GM21367 (cell line): ENCODE measurements around the gene XKR3.
"Not testable (repeated sequence)": the region's sequence is repeated elsewhere in the genome, so short reads cannot be mapped to it uniquely, and the experiment has no call there.

Experiments
- ATAC-seq: cut with Tn5 transposase; IDR thresholded peaks from one replicate; pipeline ENCODE4 v1.9.1; 2021; ENCODE audit not compliant: unreplicated experiment

Gene XKR3

DNA sequence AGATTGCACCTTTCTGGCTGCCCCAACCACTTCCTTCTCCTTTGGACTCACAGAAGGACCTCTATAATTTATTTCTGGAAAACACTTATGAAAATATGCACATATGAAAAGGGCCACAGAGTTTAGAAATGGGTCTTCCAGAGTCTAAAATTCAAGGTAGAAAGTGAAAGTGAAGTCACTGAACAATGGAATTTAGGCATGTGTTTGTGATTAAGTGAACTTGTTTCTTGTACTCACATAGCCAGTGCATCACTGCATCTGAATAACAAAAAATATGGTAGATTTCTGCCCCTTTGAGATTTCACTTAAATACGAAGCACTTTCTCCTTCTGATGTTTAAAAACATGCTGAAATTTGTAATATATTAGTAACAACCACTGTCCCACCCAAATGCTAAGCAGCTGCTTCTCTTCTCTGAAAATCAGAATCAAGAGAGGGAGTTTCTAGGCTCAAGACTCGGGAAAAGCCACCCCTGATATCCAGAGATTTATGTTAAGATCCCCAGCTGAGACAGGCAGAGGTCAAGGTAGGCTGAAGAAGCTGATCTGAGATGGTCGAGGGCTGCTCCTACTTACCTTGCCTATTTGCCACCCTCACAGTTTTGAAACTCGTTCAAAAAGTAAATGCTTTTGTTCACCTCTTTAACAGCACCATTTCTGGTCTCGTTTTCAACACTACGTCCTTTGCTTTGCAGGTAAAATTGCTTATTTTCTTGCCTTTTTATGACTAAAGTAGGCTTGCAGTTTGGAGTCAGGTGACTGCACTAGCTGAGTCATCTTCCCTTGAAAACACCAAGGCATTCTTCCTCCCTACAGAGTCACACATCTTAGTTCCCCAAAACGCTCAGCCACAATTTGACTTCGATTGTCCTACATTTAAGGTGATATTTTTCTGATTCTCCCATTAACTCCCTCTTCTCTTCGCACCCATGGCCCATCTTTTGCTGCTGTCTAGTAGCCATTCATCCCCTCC, at the start of gene XKR3:
XKR3 (minus strand) TSS at position 696 of the 972 bp plus-strand sequence. CDS start 17,338 bp downstream, outside the sequence.
- no peak for ATAC-seq

DNA sequence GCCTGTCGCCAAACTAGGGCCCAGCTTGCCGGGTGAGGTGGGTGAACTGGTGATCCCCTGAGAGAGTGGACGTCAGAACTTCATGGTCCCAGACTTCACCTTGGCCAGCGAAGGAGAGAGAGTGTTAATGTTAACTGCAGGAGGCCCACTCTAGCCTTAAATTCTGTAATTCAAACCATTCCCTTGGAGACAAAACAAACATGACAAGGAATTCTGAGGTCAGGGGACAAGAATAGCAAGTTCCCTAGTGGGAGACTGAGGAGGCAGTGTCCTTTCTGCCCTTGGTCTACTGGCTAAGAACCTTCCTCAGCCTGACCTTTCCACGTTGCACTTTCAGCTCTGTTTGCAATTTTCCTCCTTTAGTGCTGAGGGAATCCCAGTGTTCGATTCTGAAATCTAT, 44.4 kb upstream of the XKR3 start:
- ATAC-seq = not testable (repeated sequence)

DNA sequence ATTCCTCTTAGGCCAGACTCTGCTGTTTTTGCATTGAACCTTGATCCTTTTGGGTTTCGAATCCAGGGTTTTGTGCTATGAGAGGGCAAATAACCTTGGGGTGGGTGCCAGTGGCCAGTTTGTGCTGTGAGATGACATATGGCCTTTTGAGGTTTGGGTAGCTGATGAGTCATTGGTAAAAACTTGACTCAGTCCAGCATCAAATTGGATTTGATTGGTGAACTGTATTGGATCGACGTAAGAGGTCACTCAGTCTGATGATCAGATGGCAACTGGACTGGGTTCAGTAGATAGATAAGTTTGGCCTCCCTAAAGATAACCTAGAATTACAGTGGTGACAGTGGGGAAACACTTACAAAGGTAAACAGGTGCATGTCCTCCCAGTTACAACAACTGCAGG, 41.0 kb upstream of the XKR3 start:
- ATAC-seq = no peak

DNA sequence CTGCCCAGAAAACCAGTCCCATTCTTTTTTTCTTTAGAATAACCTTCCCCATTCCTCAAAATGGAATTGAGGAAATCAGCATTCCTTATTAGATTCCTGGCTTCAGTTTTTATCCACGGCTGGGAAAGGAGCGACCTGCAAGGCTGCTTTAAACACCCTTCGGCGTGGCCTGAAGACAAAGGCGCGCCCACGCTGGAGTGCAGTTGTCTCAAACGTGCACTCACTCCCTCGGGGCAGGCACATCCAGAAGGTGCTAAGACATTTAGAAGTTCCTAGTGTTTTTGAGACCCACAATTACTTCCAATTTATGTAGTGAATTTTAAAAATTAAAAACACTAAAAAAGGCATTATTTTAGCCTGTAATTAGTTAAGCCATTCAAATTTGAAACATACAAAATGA, 31.6 kb upstream of the XKR3 start:
- ATAC-seq = not testable (repeated sequence)

DNA sequence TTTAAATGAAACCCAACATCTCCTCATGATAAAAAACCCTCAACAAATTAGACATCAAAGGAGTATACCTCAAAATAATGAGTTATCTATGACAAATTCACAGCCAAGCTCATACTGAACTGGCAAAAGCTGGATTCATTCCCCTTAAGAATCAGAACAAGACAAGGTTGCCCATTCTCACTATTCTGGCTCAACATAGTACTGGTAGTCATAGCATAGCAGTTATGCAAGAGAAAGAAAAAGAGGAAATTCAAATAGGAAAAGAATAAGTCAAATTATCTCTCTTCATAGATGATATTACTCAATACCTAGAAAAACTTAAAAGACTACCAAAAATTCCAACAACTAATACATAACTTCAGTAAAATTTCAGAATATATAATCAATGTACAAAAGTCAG, 29.4 kb upstream of the XKR3 start:
- ATAC-seq = no peak

DNA sequence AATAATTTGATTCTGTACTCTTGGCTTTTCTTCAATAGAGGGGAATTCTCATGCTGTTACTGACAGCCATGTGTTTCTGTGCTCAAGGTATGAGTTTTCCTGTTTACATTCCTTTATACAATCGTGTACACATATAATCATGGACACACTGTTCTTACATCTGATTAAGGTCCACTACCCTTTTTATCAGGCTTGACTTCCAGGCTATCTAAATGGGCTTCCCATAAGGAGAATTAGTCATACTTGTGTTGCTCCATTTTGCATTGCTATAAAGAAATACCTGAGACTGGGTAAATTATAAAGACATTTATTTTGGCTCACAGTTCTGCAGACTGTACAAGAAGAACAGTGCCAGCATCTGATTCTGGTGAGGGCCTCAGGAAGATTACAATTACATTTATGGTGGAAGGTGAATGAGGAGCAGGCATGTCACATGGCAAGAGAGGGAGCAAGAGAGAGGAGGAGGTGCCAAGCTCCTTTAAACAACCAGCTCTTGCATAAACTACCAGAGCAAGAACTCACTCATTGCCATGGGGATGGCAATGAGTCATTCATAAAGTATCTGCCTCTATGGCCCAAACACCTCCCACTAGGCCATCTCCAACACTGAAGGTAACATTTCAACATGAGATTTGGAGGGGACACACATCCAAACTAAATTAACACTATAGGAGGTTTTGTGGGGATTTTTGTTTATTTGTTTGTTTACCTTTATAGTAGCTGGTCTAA, 26.2 kb upstream of the XKR3 start:
- ATAC-seq = not testable (repeated sequence)

DNA sequence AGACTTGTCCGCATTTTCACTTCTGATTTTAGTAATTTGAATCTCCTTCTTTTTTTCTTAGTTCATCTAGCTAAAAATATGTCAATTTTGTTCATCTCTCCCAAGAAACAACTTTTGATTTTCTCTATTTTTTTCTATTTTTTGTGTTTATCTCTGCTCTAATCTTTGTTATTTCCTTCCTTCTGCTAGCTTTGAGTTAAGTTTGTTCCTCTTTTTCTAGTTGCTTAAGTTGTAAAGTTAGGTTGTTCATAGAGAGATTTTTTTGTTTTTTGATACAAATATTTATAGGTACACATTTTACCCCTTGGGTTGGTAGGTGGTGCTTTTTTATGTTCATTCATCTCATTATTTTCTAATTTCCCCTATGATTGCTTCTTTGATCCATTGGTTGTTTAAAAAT, 22.1 kb upstream of the XKR3 start:
- no peak for ATAC-seq

DNA sequence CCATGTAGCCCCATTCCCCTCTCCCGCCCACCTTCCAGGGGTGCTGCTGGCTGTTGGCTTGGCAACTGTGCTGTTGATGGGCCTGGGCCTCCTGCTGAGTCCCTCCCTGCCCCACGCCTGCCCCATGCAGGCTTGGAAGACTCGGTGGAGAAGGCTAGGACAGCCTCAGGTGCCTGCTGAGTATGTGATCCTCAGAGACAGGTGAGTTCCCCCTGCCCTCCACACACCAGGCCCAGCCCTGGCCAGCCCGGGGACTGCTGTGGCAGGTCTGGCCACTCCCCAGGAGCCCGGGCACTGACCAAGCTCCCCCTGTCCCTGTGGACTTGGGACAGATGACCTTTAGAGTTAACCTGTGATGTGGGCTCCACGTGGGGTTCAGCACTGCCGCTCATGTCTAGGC, 20.7 kb upstream of the XKR3 start:
- no peak for ATAC-seq

DNA sequence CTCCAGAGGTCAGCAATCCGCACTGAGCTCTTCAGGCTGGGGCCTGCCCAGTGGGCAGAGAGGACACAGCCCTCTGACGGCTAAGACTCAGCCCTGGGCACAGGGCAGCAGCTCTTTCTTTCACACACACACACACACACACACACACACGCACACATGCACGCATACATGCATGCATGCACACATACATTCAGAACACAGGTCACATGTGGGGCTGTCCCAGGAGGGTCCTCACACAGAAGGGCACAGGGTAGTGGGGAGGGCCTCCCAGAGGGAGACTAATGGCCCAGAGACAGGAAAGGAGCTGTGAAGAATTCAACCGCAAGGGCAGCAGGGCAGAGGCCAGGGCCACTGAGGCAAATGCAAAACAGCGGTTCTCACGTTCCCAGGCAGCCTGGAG, 20.3 kb upstream of the XKR3 start:
- no peak for ATAC-seq

DNA sequence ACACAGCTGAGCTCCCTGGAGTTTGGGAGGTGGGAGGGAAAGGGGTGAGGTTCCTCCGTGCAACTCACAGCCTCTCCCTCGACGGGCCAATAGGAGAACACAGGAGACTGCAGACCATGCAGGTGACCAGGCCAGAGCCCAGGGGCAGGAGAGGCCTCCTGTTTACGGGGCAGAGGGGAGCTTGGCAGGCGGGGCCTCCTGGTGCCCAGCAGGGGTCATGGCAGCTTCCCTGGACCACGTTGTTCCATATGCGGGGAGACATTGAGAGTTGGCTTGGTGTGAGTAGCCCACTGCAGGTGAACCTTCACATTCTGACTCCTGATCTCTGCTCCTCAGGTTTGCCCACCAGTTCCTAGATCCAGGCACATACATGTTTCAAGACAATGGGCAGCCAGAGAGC, 19.3 kb upstream of the XKR3 start:
- no peak for ATAC-seq

DNA sequence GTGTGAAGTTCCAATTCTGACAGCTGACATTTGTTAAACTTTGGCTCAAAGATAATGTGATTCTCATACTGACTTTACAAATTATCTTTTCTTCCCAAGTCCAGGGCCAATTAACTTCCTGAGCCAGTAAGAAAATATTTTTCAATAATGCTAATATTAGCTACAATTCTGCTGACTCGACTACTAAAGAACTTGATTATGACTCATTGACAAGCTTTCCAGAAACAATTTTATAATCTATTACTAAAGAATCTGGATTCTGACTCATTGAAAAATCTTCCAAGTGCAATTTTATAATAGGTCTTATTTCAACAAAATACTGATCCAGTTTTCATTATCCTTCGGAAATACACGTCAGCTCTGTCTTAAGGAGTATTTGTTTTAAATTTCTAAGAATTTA, 12.9 kb upstream of the XKR3 start:
- no peak for ATAC-seq

DNA sequence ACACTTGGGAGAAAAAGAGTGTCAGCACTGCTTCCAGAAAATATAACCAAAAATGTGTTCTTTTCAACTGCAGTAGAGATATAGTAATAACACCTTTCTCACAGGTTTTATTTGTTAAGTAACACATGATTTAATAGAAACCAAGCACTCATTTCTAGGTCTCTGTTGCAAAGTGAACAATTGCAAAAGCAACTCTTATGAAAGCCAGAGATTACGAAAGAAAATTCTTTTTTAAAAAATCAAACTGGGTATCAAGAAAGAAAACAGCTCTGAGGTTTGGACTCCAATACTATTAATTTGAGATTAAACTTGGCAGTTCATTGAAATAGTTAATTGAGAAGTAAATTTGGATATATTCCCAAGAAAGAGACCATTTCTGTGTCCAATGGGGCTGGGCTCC, 9.8 kb upstream of the XKR3 start:
- no peak for ATAC-seq

DNA sequence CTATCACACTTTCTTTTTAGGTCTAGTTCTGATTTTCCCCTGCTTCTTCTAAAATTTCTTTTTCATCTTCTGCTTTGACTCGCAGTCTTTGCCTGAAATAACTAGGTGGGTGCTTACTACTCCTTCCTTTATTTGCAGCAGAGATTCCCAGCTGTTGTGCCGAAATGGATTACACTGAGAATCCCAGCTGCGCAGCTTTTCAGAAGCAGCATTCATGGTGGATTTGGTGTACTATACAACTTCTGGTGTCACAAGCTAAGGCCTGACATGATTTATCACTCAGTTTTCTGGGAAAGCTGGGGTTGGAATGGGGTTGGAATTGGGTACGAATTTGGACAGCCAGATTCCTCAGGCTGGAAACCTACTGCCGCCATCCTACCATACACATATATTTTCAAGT, 6.0 kb upstream of the XKR3 start:
- ATAC-seq = no peak

DNA sequence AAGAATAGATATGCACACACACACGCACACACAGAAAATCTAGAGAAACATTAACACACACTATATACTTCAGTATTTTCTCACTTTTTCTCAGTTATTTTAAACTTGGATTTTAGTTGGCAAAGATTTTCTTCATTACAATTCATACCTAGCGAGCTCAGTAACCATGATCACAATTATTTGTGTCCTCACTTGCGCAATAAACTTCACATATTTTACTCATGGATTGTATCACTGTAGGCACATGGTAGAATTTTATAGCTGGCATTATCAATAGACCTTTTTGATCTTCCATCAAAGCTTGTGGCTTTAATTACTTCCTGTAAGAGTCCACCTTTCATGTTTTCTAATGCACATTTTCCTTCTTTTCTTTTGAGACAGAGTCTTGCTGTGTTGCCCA, 4.8 kb upstream of the XKR3 start:
- ATAC-seq = no peak

DNA sequence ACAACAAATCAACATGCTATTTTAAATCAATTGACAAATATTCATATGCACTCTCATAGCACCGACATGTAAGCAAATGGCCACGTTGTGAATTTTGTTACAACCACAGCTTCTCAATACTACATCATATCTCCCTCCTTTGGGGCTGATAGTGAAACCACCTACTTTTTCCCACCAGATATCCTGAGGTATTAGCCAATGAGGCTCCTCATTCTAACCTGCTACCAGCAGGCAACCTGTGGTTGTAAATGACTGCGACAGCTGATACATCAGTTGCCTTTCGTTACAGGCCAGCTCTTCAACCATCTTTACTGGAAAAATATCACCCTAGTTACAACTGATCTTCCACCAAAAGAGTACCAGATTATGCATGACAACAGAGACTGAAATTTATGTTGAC, 3.7 kb upstream of the XKR3 start:
- no peak for ATAC-seq

DNA sequence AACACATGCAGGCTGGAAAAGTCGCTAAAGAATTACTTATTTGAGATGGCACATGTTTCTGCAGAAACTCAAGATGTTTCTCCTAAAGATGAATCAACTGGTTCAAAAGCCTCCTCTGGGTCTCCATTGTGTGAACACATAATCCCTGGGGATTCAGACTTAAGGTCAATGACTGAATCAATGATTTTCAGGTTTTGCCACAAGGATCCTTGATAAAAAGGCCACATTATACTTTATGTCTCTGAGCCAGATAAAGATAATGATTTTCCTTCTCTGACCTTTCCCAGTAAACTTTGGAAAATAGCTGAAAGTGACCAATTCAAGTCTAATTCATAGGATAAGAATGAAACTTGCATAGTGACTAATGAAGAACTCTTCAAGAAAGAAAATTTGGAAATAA, 2.3 kb upstream of the XKR3 start:
- no peak for ATAC-seq

DNA sequence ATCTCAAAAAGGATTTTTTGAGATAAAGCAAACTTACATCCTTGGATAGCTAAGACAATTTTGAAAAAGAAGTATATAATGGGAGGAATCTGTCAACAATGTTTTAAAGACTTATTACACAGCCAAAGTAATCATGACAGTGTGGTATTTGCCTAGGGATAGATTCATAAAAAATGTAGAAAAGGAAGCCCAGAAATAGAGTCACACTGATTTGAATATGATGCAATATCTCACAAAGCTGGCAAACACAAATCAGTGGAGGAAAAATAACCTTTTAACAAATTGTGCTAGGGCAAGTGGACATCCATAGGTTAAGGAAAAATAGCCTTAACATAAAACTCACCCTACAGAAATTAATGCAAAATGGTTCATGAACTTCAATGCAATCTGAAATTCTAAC, 6.0 kb downstream of the XKR3 start:
- no peak for ATAC-seq

DNA sequence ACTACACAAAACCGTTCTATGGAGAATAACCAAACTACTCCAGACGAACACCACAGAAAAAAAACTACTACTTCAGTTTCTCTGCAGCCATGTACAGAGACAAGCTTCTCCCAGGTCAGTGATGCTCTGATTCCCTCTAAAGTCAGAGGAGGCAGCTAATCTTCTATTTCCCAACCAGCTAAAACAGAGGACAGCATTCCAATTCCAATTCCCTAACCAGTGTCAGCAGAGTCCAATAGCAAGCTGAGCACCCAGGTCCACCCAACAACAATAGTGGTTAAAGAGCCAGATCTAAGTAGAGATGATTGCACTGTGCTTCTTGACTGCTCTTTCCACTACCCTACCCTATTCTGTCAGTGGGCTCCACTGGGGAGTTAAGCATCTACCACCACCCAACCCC, 6.7 kb downstream of the XKR3 start:
- no peak for ATAC-seq

DNA sequence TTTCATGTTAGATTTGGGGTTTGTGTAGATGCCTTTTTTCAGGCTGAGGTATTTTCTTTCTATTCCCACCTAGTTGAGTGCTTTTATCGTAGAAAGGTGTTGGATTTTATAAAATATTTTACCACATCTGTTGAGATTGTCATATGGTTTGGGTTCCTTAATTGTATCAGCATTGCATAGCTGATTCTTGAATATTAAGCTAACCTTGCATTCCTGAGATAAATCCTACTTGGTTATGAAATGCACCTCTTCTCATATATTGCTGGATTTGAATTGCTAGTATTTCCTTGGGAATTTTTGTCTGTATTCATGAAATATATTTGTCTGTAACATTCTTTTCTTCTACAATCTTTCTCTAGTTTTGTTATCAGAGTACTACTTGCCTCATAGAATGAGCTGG, 10.1 kb downstream of the XKR3 start:
- no peak for ATAC-seq

DNA sequence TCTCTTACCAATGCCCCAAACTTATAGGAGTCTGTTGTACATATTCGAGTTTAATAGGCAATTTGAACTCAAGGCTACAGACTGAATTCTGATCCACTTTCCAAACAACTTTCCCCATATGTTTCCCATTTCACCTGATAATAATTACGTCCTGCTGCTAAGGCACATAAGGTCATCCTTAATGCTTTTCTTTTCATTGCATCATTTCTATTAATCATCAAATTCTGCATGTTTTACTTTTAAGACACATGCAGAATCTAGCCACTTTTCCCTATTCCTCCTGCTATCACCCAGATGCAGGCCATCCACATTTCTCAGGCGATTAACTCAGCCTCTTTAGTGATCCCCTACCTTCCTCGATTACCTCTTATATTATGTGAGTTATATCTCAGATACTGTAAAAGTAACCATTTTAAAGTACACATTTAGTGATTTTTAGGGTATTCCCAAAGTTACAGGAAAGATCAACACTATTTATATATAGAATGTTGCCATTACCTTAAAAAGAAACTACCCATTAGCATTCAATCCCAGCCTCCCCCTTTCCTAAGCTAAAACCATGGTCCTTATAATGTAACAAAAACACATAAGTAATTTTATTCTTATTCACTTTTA, 14.9 kb downstream of the XKR3 start:
- no peak for ATAC-seq

DNA sequence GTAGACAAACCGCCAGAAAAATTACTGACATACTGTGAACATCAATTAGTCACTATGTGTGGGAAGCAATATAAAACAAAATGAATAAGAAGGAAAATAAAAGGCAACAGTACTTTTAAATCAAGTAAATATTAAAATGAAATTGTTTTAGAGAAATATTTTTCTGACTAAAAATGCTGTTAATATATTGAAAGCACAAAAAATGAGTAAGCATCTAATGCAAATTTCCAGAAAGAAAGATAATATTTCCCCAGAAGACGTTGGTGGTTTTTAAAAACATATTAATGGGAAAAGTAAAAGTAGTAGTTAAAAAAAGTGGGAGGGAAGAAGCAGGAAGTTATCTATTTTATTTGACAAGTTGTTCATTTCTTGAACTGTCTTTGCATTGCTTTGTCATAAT, 16.5 kb downstream of the XKR3 start:
- no peak for ATAC-seq

DNA sequence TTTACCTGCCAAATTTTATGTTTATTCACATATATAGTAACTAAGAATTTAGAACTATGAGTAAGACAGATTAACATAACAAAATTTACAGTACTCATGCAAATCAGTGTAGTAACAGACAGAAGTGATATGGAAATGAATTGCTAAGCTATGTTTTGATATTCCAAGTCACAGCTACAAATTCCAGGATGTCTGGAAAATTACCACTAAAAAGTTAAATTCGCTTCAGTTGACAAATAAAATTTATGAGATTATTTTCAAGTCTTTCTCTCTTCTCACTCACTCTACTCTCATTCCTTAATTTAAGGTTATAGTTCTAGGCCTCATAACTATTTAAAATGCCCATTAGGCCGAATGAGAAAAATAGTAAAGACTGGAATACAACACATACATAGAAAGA, 18.1 kb downstream of the XKR3 start:
- no peak for ATAC-seq
